ENCODE measurements around the gene ZBED3.
A peak's percentile ranks its signal among the peaks of the same experiment; 100 is the strongest.
"Not testable (repeated sequence)": the region's sequence is repeated elsewhere in the genome, so short reads cannot be mapped to it uniquely, and the experiment has no call there.

ZBED3 gene

GRCh38 chr5:77086689-77087483 is at the start of gene ZBED3:
ZBED3 (minus strand) TSS chr5:77087285; CDS start chr5:77077878, 9,407 bp downstream.
- DNase-seq = peak; percentile 60 to 64

GRCh38 chr5:77133061-77133758 is 46.1 kb upstream of the ZBED3 start:
- DNase-seq = no peak

- DNase-seq = no peak
Observed at GRCh38 chr5:77131361-77131760, 44.3 kb upstream of the ZBED3 start.

GRCh38 chr5:77129391-77129990 is 42.4 kb upstream of the ZBED3 start:
- peak; percentile 22 to 28 for DNase-seq

- DNase-seq = no peak
Observed at GRCh38 chr5:77128411-77129061, 41.5 kb upstream of the ZBED3 start.

- DNase-seq = no peak
Observed at GRCh38 chr5:77123057-77123456, 36.0 kb upstream of the ZBED3 start.

- no peak for DNase-seq
Observed at GRCh38 chr5:77120706-77121105, 33.6 kb upstream of the ZBED3 start.

GRCh38 chr5:77120086-77120485 is 33.0 kb upstream of the ZBED3 start:
- no peak for DNase-seq

- DNase-seq = no peak
Observed at GRCh38 chr5:77117161-77117560, 30.1 kb upstream of the ZBED3 start.

- not testable (repeated sequence) for DNase-seq
Observed at GRCh38 chr5:77107035-77107434, 19.9 kb upstream of the ZBED3 start.

- no peak for DNase-seq
Observed at GRCh38 chr5:77104813-77105212, 17.7 kb upstream of the ZBED3 start.

- no peak for DNase-seq
Observed at GRCh38 chr5:77103457-77103856, 16.4 kb upstream of the ZBED3 start.

- DNase-seq = no peak
Observed at GRCh38 chr5:77102549-77102948, 15.5 kb upstream of the ZBED3 start.

- DNase-seq = no peak
Observed at GRCh38 chr5:77101298-77101697, 14.2 kb upstream of the ZBED3 start.

- no peak for DNase-seq
Observed at GRCh38 chr5:77095189-77095588, 8.1 kb upstream of the ZBED3 start.

GRCh38 chr5:77087484-77088261 is 588 bp upstream of the ZBED3 start:
- DNase-seq = no peak

GRCh38 chr5:77086368-77086688 is 757 bp downstream of the ZBED3 start:
- DNase-seq = no peak

GRCh38 chr5:77083088-77083487 is 4.0 kb downstream of the ZBED3 start:
- no peak for DNase-seq

- DNase-seq = no peak
Observed at GRCh38 chr5:77082280-77082679, 4.8 kb downstream of the ZBED3 start.

- DNase-seq = no peak
Observed at GRCh38 chr5:77080905-77081304, 6.2 kb downstream of the ZBED3 start.

- not testable (repeated sequence) for DNase-seq
Observed at GRCh38 chr5:77080479-77080878, 6.6 kb downstream of the ZBED3 start.

GRCh38 chr5:77077829-77078176 is 9.3 kb downstream of the ZBED3 start:
- DNase-seq = no peak
